Esophagus muscularis mucosa (tissue), 4 donors: ENCODE data around the gene TRIM14. TPM values are rescaled to one million over a fixed set of nuclear protein-coding genes. Genes with fewer than 3 reads are reported as not detected.

Experiments used
- DNase-seq: peaks from one replicate; pipeline ENCODE4 v3.0.0-alpha.2; 2017; ENCODE audit errors: extremely low spot score
- H3K27ac ChIP-seq, 4 donors: fragments of 200-600 bp; sonication (generic); replicated peaks in 1 of 4; 1 replicate in 3 of 4; 2 replicates in 1 of 4; pipeline ENCODE4 v1.5.1; 2016 to 2019; ENCODE audit warnings: mild to moderate bottlenecking in 1 of 4
- H3K27me3 ChIP-seq, 4 donors: fragments of 200-600 bp; sonication (generic); one replicate each; pipeline versions ENCODE4 v1.5.1 to v1.6.0; 2016 to 2019
- H3K36me3 ChIP-seq, 4 donors: fragments of 200-600 bp; sonication (generic); one replicate each; pipeline ENCODE4 v1.5.1; 2016 to 2019
- H3K4me1 ChIP-seq, 4 donors: fragments of 200-600 bp; sonication (generic); one replicate each; pipeline ENCODE4 v1.5.1; 2016 to 2019
- H3K4me3 ChIP-seq, 4 donors: fragments of 200-600 bp; sonication (generic); 1 replicate in 2 of 4; 2 replicates in 2 of 4; pipeline ENCODE4 v1.5.1; 2016 to 2019; ENCODE audit warnings: mild to moderate bottlenecking in 4 of 4, moderate library complexity in 1 of 4
- H3K9me3 ChIP-seq, 4 donors: fragments of 200-600 bp; sonication (generic); 1 replicate in 3 of 4; 2 replicates in 1 of 4; pipeline ENCODE4 v1.5.1; 2016 to 2019
- CTCF ChIP-seq, 3 experiments: fragments of 200-600 bp in 2 of 3; fragments of 450-650 bp in 1 of 3; sonication (generic) in 2 of 3; IDR thresholded peaks; one replicate each; pipeline ENCODE4 v1.5.1; 2017 to 2019; ENCODE audit warnings: antibody characterized with exemption in 3 of 3, mild to moderate bottlenecking in 2 of 3, moderate library complexity in 1 of 3
- EP300 ChIP-seq: sonication (generic); formaldehyde crosslinking; IDR thresholded peaks from one replicate; pipeline ENCODE4 v1.6.1; 2017; ENCODE audit warnings: antibody characterized with exemption
- POLR2A ChIP-seq: fragments of 450-650 bp; IDR thresholded peaks from one replicate; pipeline ENCODE4 v1.6.1; 2017; ENCODE audit warnings: antibody characterized with exemption, moderate library complexity, mild to moderate bottlenecking, low read depth
- POLR2AphosphoS5 ChIP-seq, 2 donors: sonication (generic); formaldehyde crosslinking; IDR thresholded peaks; one replicate each; pipeline ENCODE4 v1.6.1; 2017; ENCODE audit warnings: antibody characterized with exemption in 2 of 2
- WGBS: methylation state at CpG from one replicate; pipeline ENCODE4 v1.1.5; 2018; 5-methylcytosine and 5-hydroxymethylcytosine counted together
- intact Hi-C: fragments of 100-400 bp; cut with DNase I; formaldehyde crosslinking; loops from one replicate; pipeline ENCODE4 v1.15.1; 2023
- total RNA-seq, 4 donors: library from RNA; depleted of rRNA; stranded (reverse); fragments of >200 nt; gene quantifications; one replicate each; pipeline versions ENCODE4 v1.1.0 to v1.2.1, GENCODE V29; 2016

The TRIM14 gene
- total RNA-seq, 4 donors from 2014 or later, result 6.1 to 14.9 (median 11.2) TPM

DNA sequence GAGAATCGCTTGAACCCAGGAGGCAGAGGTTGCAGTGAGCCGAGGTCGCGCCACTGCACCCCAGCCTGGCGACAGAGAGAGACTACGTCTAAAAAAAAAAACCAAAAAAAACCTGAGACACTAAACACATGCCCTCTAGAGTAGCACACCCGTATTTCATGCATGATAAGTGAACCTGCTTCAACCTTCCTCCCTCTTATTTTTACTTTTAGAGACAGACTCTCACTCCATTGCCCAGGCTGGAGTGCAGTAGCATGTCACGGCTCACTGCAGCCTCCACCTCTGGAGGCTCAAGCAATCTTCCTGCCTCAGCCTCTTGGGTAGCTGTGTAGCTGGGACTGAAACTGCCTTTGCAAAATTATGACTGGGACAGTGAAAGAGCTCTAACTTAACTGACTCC is 80.1 kb downstream of the TRIM14 start:
- no peak for DNase-seq
- Histone ChIP-seq H3K27me3 (peaks cover 0 to 7% (median 0%) of the 10 kb centered on the region in 4 donors), H3K4me1 (peaks cover 0 to 10% (median 6%) of the 10 kb centered on the region in 4 donors), H3K9me3 (no peaks in the 10 kb centered on the region), H3K36me3 (no peaks in the 10 kb centered on the region), H3K27ac (no peak overlapping the region), H3K4me3 (no peak overlapping the region)
- TF ChIP-seq POLR2A, result no peak
- TF ChIP-seq POLR2AphosphoS5 (IDR thresholded peaks at IDR 0.05), result no peak
- TF ChIP-seq CTCF (IDR thresholded peaks at IDR 0.05), result no peak
- TF ChIP-seq EP300, result no peak
- WGBS, result 81% methylated on average over 8 of the region's 8 CpGs
- intact Hi-C loops, result no loop called here

GRCh38 chr9:98037357-98037756 is 81.7 kb downstream of the TRIM14 start:
- Histone ChIP-seq H3K27me3 (peaks cover 0 to 7% (median 0%) of the 10 kb centered on the region in 4 donors), H3K9me3 (no peaks in the 10 kb centered on the region), H3K4me1 (peaks cover 0 to 10% (median 6%) of the 10 kb centered on the region in 4 donors), H3K4me3 (no peak overlapping the region), H3K27ac (peak overlapping the region in 1 of 4 donors; percentile 11), H3K36me3 (no peaks in the 10 kb centered on the region)
- TF ChIP-seq CTCF (IDR thresholded peaks at IDR 0.05) (no peak), EP300 (no peak), POLR2A (no peak), POLR2AphosphoS5 (IDR thresholded peaks at IDR 0.05) (peak in 1 of 2 donors; percentile 29)
- intact Hi-C loops, result no loop called here
- no peak for DNase-seq

GRCh38 chr9:98034593-98035546 is 84.2 kb downstream of the TRIM14 start:
- Histone ChIP-seq H3K4me3 (peak overlapping the region in 2 of 4 donors; percentile 20 to 24), H3K27ac (no peak overlapping the region), H3K9me3 (no peaks in the 10 kb centered on the region), H3K4me1 (peaks cover 0 to 10% (median 6%) of the 10 kb centered on the region in 4 donors), H3K36me3 (no peaks in the 10 kb centered on the region), H3K27me3 (no peaks in the 10 kb centered on the region)
- DNase-seq, result peak; percentile 98
- intact Hi-C loops, result loop anchor here (1.0 to 5.0 kb wide), 2 partner anchors 58 to 112 kb away; no protein-coding TSS in a partner anchor
- 44% methylated on average over 19 of the region's 20 CpGs for WGBS
- TF ChIP-seq EP300, result no peak
- TF ChIP-seq POLR2AphosphoS5 (IDR thresholded peaks at IDR 0.05), result peak; percentile 15 to 56
- TF ChIP-seq CTCF (IDR thresholded peaks at IDR 0.05), result peak; percentile 78 to 89 (median 85)
- TF ChIP-seq POLR2A, result no peak

- no peak overlapping the region for H3K27ac ChIP-seq
- no peaks in the 10 kb centered on the region for H3K9me3 ChIP-seq
- 83% methylated on average over 1 of the region's 1 CpG for WGBS
- intact Hi-C loops, result loop anchor here (5.0 kb wide), 1 partner anchor 55 kb away; no protein-coding TSS in a partner anchor
- DNase-seq, result no peak
- TF ChIP-seq CTCF (IDR thresholded peaks at IDR 0.05) (no peak), POLR2A (no peak), EP300 (no peak), POLR2AphosphoS5 (IDR thresholded peaks at IDR 0.05) (no peak)
- no peak overlapping the region for H3K4me3 ChIP-seq
- H3K4me1 ChIP-seq, result peaks cover 0 to 7% (median 4%) of the 10 kb centered on the region in 4 donors
- no peaks in the 10 kb centered on the region for H3K27me3 ChIP-seq
- no peaks in the 10 kb centered on the region for H3K36me3 ChIP-seq
Measured at GRCh38 chr9:98031935-98032334, 87.1 kb downstream of the TRIM14 start.
